Panc1 (cell line): ENCODE measurements around the gene INSYN2B. TPM values are rescaled to one million over a fixed set of nuclear protein-coding genes. Genes with fewer than 3 reads are reported as not detected.
"Not testable (repeated sequence)": the region's sequence is repeated elsewhere in the genome, so short reads cannot be mapped to it uniquely, and the experiment has no call there.

Experiments used
- ATAC-seq: fragments of 200-7000 bp; cut with Tn5 transposase; 2 replicates; pipeline ENCODE4 v1.9.1; 2020; ENCODE audit warnings: mild to moderate bottlenecking, moderate library complexity
- BruUV-seq: library from RNA; stranded (reverse); fragments of 400-500 nt; replicated peaks from 2 replicates; lab custom pipeline; 2021; lab: Mats Ljungman, UMichigan
- CTCF ChIA-PET: fragments of 300-600 bp; sonication (Branson Sonifier 250); formaldehyde crosslinking; loops from one replicate; lab custom pipeline; 2022; ENCODE audit warnings: antibody characterized with exemption; lab: Charles Lee
- POLR2A ChIA-PET: fragments of 300-600 bp; sonication (Branson Sonifier 250); formaldehyde crosslinking; loops from one replicate; lab custom pipeline; 2022; ENCODE audit warnings: antibody characterized with exemption; lab: Charles Lee
- DNase-seq: peaks from one replicate; pipeline ENCODE4 v3.0.0-alpha.2; 2010; ENCODE audit warnings: low read depth, low spot score
- H3K27ac ChIP-seq: 2 replicates; pipeline ENCODE4 v1.5.1; 2011; ENCODE audit warnings: mild to moderate bottlenecking, low read length, inconsistent platforms
- H3K27me3 ChIP-seq: fragments of 200-500 bp; sonication (Bioruptor generic); 2 replicates; pipeline ENCODE4 v1.6.0; 2014; ENCODE audit warnings: low read length, inconsistent platforms; ENCODE audit not compliant: control insufficient read depth, insufficient read depth
- H3K36me3 ChIP-seq: fragments of 200-500 bp; sonication (Bioruptor generic); 2 replicates; pipeline ENCODE4 v1.5.1; 2014; ENCODE audit warnings: inconsistent platforms, mild to moderate bottlenecking, low read length, moderate library complexity; ENCODE audit not compliant: control insufficient read depth, insufficient read depth
- H3K4me1 ChIP-seq: 2 replicates; pipeline ENCODE4 v1.5.1; 2011; ENCODE audit warnings: inconsistent platforms, mild to moderate bottlenecking, low read length, moderate library complexity; ENCODE audit not compliant: control insufficient read depth, insufficient read depth
- H3K4me3 ChIP-seq, 2 experiments: 2 replicates each; pipeline ENCODE4 v1.5.1; 2011 to 2012; ENCODE audit warnings: low read depth in 2 of 2, low read length in 2 of 2, mild to moderate bottlenecking in 2 of 2, inconsistent platforms in 1 of 2, moderate library complexity in 1 of 2
- H3K9me3 ChIP-seq: fragments of 200-500 bp; sonication (Bioruptor generic); 2 replicates; pipeline ENCODE4 v1.5.1; 2014; ENCODE audit warnings: low read depth, mild to moderate bottlenecking, inconsistent platforms, low read length, moderate library complexity; ENCODE audit not compliant: control insufficient read depth, insufficient read depth
- CTCF ChIP-seq: fragments of 450-650 bp; IDR thresholded peaks from 2 replicates; pipeline ENCODE4 v1.5.1; 2017; ENCODE audit warnings: mild to moderate bottlenecking
- POLR2AphosphoS5 ChIP-seq: IDR thresholded peaks from 2 replicates; pipeline ENCODE4 v1.6.1; 2012; ENCODE audit warnings: mild to moderate bottlenecking, low read depth, low read length, moderate library complexity
- SIN3A ChIP-seq: IDR thresholded peaks from 2 replicates; pipeline ENCODE4 v1.6.1; 2012; ENCODE audit warnings: low read depth, mild to moderate bottlenecking, low read length, moderate library complexity, borderline replicate concordance; ENCODE audit not compliant: insufficient read depth
- TCF7L2 ChIP-seq: IDR thresholded peaks from 2 replicates; pipeline ENCODE4 v1.6.1; 2011; ENCODE audit warnings: mild to moderate bottlenecking, low read depth, low read length, inconsistent platforms
- in situ Hi-C: cut with HindIII; loops from 2 replicates; pipeline ENCODE4 v1.10.0; 2016; ENCODE audit warnings: low sequenced_read_pairs, low pct_unique_long_range_greater_than_20kb
- intact Hi-C: fragments of 100-400 bp; cut with micrococcal nuclease; formaldehyde crosslinking; loops from one replicate; pipeline ENCODE4 v1.10.0; 2022; ENCODE audit not compliant: unreplicated experiment
- total RNA-seq: library from RNA; stranded (reverse); gene quantifications from one replicate; pipeline ENCODE4 v1.2.1, GENCODE V29; 2021; ENCODE audit not compliant: unreplicated experiment
- TF ChIP-seq, protein P1 (sequence below), 2 experiments: IDR thresholded peaks; 2 replicates each; pipeline ENCODE4 v1.6.1; 2011 to 2012; ENCODE audit warnings: low read depth in 2 of 2, control low read depth in 1 of 2, low read length in 1 of 2, mild to moderate bottlenecking in 1 of 2, moderate library complexity in 1 of 2; ENCODE audit not compliant: insufficient read depth in 1 of 2

INSYN2B gene
- total RNA-seq, 1 experiment from 2014 or later: 0.28 TPM

DNA sequence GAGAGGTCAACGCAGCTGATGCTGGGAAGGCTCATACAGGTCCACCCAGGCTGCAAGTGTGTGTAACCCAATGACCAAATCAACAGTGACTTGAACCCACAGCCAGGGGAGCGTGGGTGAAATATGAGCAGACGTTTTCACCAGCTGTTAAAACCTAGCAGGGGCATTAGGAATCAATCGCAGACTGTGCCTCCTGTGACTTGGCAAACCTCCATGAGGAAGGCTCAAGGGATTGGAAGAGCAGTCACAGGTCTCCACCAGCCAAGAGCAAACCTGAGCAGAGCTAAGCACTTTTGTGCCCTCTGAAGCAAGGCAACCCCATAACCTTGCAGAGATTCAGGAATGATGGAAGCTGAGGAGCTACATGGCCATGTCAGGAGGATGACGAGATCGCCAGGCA lies 25.5 kb downstream of the INSYN2B start:
- in situ Hi-C loops (no loop called here), intact Hi-C loops (no loop called here)
- Histone ChIP-seq H3K4me3 (no peak overlapping the region), H3K27ac (no peak overlapping the region), H3K36me3 (no peaks in the 10 kb centered on the region), H3K27me3 (no peaks in the 10 kb centered on the region; the same call in 1 of the 2 replicates), H3K9me3 (no peaks in the 10 kb centered on the region), H3K4me1 (no peaks in the 10 kb centered on the region)
- ChIA-PET POLR2A (no interaction called here), CTCF (no interaction called here)
- ATAC-seq: no peak
- no TSS peak for BruUV-seq
- TF ChIP-seq TCF7L2 (no peak), POLR2AphosphoS5 (no peak), SIN3A (no peak), CTCF (no peak)
- TF ChIP-seq, protein P1, sequence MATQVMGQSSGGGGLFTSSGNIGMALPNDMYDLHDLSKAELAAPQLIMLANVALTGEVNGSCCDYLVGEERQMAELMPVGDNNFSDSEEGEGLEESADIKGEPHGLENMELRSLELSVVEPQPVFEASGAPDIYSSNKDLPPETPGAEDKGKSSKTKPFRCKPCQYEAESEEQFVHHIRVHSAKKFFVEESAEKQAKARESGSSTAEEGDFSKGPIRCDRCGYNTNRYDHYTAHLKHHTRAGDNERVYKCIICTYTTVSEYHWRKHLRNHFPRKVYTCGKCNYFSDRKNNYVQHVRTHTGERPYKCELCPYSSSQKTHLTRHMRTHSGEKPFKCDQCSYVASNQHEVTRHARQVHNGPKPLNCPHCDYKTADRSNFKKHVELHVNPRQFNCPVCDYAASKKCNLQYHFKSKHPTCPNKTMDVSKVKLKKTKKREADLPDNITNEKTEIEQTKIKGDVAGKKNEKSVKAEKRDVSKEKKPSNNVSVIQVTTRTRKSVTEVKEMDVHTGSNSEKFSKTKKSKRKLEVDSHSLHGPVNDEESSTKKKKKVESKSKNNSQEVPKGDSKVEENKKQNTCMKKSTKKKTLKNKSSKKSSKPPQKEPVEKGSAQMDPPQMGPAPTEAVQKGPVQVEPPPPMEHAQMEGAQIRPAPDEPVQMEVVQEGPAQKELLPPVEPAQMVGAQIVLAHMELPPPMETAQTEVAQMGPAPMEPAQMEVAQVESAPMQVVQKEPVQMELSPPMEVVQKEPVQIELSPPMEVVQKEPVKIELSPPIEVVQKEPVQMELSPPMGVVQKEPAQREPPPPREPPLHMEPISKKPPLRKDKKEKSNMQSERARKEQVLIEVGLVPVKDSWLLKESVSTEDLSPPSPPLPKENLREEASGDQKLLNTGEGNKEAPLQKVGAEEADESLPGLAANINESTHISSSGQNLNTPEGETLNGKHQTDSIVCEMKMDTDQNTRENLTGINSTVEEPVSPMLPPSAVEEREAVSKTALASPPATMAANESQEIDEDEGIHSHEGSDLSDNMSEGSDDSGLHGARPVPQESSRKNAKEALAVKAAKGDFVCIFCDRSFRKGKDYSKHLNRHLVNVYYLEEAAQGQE (IDR thresholded peaks at IDR 0.05; ENCODE audit: insufficient read depth in 1 of 2, low read depth in 2 of 2, low read length in 1 of 2): no peak
- DNase-seq: no peak

DNA sequence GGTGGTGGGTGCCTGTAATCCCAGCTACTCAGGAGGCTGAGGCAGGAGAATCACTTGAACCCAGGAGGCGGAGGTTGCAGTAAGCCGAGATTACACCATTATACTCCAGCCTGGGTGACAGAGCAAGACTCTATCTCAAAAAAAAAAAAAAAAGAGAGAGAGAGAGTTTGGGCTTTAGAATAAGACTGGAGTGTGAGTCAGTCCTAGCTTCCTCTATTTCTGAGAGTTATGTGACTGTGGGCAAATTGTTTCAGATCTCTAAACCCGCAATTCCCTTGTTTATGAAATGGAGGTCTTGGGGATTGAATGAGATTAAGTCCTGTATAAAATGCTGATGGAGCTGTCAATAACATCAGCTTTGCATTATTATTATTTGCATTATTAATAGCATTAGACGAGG lies 27.1 kb downstream of the INSYN2B start:
- POLR2A ChIA-PET, intact Hi-C loops, ATAC-seq, DNase-seq, H3K27ac ChIP-seq, H3K27me3 ChIP-seq, BruUV-seq, H3K36me3 ChIP-seq, in situ Hi-C loops, H3K4me3 ChIP-seq, H3K4me1 ChIP-seq, CTCF ChIA-PET, H3K9me3 ChIP-seq: not testable (repeated sequence)

- no TSS peak for BruUV-seq
- ATAC-seq: no peak
- no peaks in the 10 kb centered on the region for H3K9me3 ChIP-seq
- H3K4me1 ChIP-seq: peaks cover 5% of the 10 kb centered on the region; the same call in 1 of the 2 replicates
- ChIA-PET POLR2A (no interaction called here), CTCF (no interaction called here)
- H3K36me3 ChIP-seq: no peaks in the 10 kb centered on the region
- in situ Hi-C loops (no loop called here), intact Hi-C loops (no loop called here)
- H3K27me3 ChIP-seq: no peaks in the 10 kb centered on the region; the same call in 1 of the 2 replicates
- no peak overlapping the region for H3K27ac ChIP-seq
- DNase-seq: no peak
- H3K4me3 ChIP-seq: no peak overlapping the region
- TF ChIP-seq, protein P1 (IDR thresholded peaks at IDR 0.05; ENCODE audit: insufficient read depth in 1 of 2, low read depth in 2 of 2, low read length in 1 of 2): no peak
- no peak for TF ChIP-seq SIN3A
- TF ChIP-seq POLR2AphosphoS5: no peak
- no peak for TF ChIP-seq TCF7L2
Measured at GRCh38 chr5:169950333-169950732, 30.0 kb downstream of the INSYN2B start.
